ENCODE results near the gene SIGLEC11.

Gene SIGLEC11

DNA sequence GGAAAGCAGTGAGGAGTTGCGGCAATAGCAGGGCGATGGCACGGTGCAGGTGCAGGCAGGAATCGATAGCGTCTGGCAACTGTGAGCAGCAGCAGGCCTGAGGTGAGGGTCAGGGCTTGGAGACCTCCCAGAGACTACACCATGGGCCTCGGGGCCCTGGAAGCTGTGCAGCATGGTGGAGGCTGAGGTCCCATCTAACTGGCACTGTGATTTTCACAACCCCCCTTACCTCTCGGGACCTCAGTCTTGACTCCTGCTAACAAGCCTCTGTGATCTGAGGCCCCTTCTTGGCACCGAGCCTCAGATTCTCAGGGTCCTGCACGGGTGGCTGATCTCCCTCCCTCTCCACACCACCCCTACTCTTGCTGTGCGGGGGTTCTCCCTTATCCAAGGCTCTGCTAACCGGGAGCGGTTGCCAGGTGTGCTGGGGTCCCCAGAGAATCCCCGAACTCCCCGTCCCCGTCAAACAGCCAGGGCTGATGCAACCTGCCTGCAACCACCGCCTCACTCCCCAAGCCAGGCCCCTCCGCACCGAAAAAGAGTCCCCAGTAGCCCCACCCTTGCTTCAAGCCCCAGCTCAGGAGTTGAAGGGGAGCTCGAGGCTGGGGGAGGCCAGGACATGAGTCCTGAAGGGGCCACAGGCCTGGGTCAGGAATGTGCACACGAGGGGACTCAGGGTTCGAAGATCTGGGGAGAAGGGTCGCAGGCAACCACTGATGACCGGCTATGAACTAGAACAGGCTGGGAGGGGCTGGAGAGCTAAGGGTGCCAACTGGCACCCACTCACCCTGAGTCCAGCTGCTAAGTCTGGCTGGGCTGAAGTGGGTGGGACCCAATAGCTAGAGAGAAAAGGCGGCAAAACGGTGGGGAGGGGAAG lies 36.7 kb downstream of the SIGLEC11 start (continued):
- TF ChIP-seq ZNF518A (tag by site-specific recombination; conservative IDR thresholded peaks at IDR 0.05; ENCODE audit: low read depth) = peak; percentile 24; the same call in 1 of the 2 replicates
- TF ChIP-seq, protein P1, sequence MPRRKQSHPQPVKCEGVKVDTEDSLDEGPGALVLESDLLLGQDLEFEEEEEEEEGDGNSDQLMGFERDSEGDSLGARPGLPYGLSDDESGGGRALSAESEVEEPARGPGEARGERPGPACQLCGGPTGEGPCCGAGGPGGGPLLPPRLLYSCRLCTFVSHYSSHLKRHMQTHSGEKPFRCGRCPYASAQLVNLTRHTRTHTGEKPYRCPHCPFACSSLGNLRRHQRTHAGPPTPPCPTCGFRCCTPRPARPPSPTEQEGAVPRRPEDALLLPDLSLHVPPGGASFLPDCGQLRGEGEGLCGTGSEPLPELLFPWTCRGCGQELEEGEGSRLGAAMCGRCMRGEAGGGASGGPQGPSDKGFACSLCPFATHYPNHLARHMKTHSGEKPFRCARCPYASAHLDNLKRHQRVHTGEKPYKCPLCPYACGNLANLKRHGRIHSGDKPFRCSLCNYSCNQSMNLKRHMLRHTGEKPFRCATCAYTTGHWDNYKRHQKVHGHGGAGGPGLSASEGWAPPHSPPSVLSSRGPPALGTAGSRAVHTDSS (tag by site-specific recombination; IDR thresholded peaks at IDR 0.05) = 0 out of 2 replicates have a peak, but pooled peaks have one; percentile 31
- TF ChIP-seq ZNF112 (tag by site-specific recombination; IDR thresholded peaks at IDR 0.05) = no peak
- TF ChIP-seq MZF1 (tag by site-specific recombination; IDR thresholded peaks at IDR 0.05; ENCODE audit: borderline replicate concordance) = peak; percentile 79; the same call in 1 of the 2 replicates
- no peak for TF ChIP-seq ZNF184 (tag by site-specific recombination; IDR thresholded peaks at IDR 0.05)
- no peak for TF ChIP-seq ZNF133 (tag by site-specific recombination; IDR thresholded peaks at IDR 0.05)
- TF ChIP-seq HOXD13 (CRISPR knock-in tag; IDR thresholded peaks at IDR 0.05; ENCODE audit: borderline replicate concordance) = no peak
- TF ChIP-seq ZNF155 (tag by site-specific recombination; IDR thresholded peaks at IDR 0.05) = no peak
- peak; percentile 67; the same call in 1 of the 2 replicates for TF ChIP-seq ZNF561 (tag by site-specific recombination; IDR thresholded peaks at IDR 0.05; ENCODE audit: borderline replicate concordance)
- TF ChIP-seq SP7 (tag by site-specific recombination; IDR thresholded peaks at IDR 0.05) = no peak; the same call in 1 of the 2 replicates
- TF ChIP-seq CTCF (tag by site-specific recombination; IDR thresholded peaks at IDR 0.05) = no peak
- TF ChIP-seq ZNF138 (tag by site-specific recombination; IDR thresholded peaks at IDR 0.05; ENCODE audit: borderline replicate concordance) = no peak
- TF ChIP-seq, protein P2, sequence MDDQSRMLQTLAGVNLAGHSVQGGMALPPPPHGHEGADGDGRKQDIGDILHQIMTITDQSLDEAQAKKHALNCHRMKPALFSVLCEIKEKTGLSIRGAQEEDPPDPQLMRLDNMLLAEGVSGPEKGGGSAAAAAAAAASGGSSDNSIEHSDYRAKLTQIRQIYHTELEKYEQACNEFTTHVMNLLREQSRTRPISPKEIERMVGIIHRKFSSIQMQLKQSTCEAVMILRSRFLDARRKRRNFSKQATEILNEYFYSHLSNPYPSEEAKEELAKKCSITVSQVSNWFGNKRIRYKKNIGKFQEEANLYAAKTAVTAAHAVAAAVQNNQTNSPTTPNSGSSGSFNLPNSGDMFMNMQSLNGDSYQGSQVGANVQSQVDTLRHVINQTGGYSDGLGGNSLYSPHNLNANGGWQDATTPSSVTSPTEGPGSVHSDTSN (CRISPR knock-in tag; IDR thresholded peaks at IDR 0.05) = no peak
- peak; percentile 72 for TF ChIP-seq ZFHX2 (tag by site-specific recombination; conservative IDR thresholded peaks at IDR 0.05)
- no peak for TF ChIP-seq GFI1B (tag by site-specific recombination; IDR thresholded peaks at IDR 0.05)
- TF ChIP-seq ZNF202 (tag by site-specific recombination; IDR thresholded peaks at IDR 0.05; ENCODE audit: borderline replicate concordance) = no peak
- TF ChIP-seq ZNF404 (tag by site-specific recombination; IDR thresholded peaks at IDR 0.05) = 0 out of 2 replicates have a peak, but pooled peaks have one; percentile 41
- TF ChIP-seq ZFP69B (tag by site-specific recombination; IDR thresholded peaks at IDR 0.05) = no peak
- TF ChIP-seq ZNF423 (tag by site-specific recombination; IDR thresholded peaks at IDR 0.05) = no peak
- TF ChIP-seq ZNF585B (tag by site-specific recombination; IDR thresholded peaks at IDR 0.05) = no peak
- no peak for TF ChIP-seq ZNF530 (tag by site-specific recombination; IDR thresholded peaks at IDR 0.05; ENCODE audit: low read depth)
- TF ChIP-seq ZNF2 (tag by site-specific recombination; IDR thresholded peaks at IDR 0.05) = no peak
- TF ChIP-seq, protein P3, sequence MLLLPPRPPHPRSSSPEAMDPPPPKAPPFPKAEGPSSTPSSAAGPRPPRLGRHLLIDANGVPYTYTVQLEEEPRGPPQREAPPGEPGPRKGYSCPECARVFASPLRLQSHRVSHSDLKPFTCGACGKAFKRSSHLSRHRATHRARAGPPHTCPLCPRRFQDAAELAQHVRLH (tag by site-specific recombination; IDR thresholded peaks at IDR 0.05) = no peak
- no peak for TF ChIP-seq ZNF341 (tag by site-specific recombination; IDR thresholded peaks at IDR 0.05; ENCODE audit: low read depth)

All from HEK293 (cell line).